Hepatocyte (in vitro differentiated cells): ENCODE results near the gene DYSF. TPM values are rescaled to one million over a fixed set of nuclear protein-coding genes. Genes with fewer than 3 reads are reported as not detected.

Source experiments
- DNase-seq: peaks from one replicate; pipeline ENCODE4 v3.0.0-alpha.2; 2016; ENCODE audit warnings: low spot score
- H2AFZ ChIP-seq: fragments of 200-600 bp; sonication (generic); 2 replicates; pipeline ENCODE4 v1.6.0; 2016; ENCODE audit warnings: antibody characterized with exemption, mild to moderate bottlenecking
- H3K27ac ChIP-seq: fragments of 200-600 bp; sonication (generic); 2 replicates; pipeline ENCODE4 v1.5.1; 2016; ENCODE audit warnings: mild to moderate bottlenecking
- H3K27me3 ChIP-seq: fragments of 200-600 bp; sonication (generic); 2 replicates; pipeline ENCODE4 v1.6.1; 2016
- H3K36me3 ChIP-seq: fragments of 200-600 bp; sonication (generic); replicated peaks from 2 replicates; pipeline ENCODE4 v1.5.1; 2016; ENCODE audit warnings: low read depth; ENCODE audit not compliant: insufficient read depth
- H3K4me1 ChIP-seq: fragments of 200-600 bp; sonication (generic); 2 replicates; pipeline ENCODE4 v1.5.1; 2016; ENCODE audit warnings: mild to moderate bottlenecking, moderate library complexity; ENCODE audit not compliant: insufficient read depth
- H3K4me2 ChIP-seq: fragments of 200-600 bp; sonication (generic); 2 replicates; pipeline ENCODE4 v1.6.0; 2016
- H3K4me3 ChIP-seq: fragments of 200-600 bp; sonication (generic); 2 replicates; pipeline ENCODE4 v1.5.1; 2016; ENCODE audit warnings: mild to moderate bottlenecking
- H3K79me2 ChIP-seq: fragments of 200-600 bp; sonication (generic); 2 replicates; pipeline ENCODE4 v1.6.0; 2017; ENCODE audit warnings: mild to moderate bottlenecking
- H3K9me2 ChIP-seq: fragments of 200-600 bp; sonication (generic); replicated peaks from 2 replicates; pipeline ENCODE4 v1.6.0; 2017; ENCODE audit warnings: mild to moderate bottlenecking; ENCODE audit not compliant: insufficient read depth
- H3K9me3 ChIP-seq: fragments of 200-600 bp; sonication (generic); 2 replicates; pipeline ENCODE4 v1.5.1; 2016; ENCODE audit warnings: low read depth, mild to moderate bottlenecking
- H4K20me1 ChIP-seq: fragments of 200-600 bp; sonication (generic); 2 replicates; pipeline ENCODE4 v1.6.0; 2016; ENCODE audit warnings: mild to moderate bottlenecking; ENCODE audit not compliant: insufficient read depth, poor library complexity, severe bottlenecking
- EZH2 ChIP-seq: fragments of 200-600 bp; sonication (generic); IDR thresholded peaks from 2 replicates; pipeline ENCODE4 v1.6.1; 2016; ENCODE audit warnings: antibody characterized with exemption, mild to moderate bottlenecking, borderline replicate concordance
- EZH2phosphoT487 ChIP-seq: fragments of 200-600 bp; sonication (generic); IDR thresholded peaks from one replicate; pipeline ENCODE4 v1.6.1; 2018; ENCODE audit warnings: antibody characterized with exemption, mild to moderate bottlenecking, low read depth, moderate library complexity; ENCODE audit not compliant: unreplicated experiment, severe bottlenecking
- WGBS: methylation state at CpG from one replicate; pipeline ENCODE4 v1.1.6; 2016; ENCODE audit warnings: low lambda C conversion rate; ENCODE audit errors: missing lambda C conversion rate; 5-methylcytosine and 5-hydroxymethylcytosine counted together
- polyA plus RNA-seq: library from polyadenylated mRNA; unstranded; fragments of >200 nt; fragmentation: Nextera tagmentation; extraction: Ambion mirVana; gene quantifications from 2 replicates; pipeline ENCODE4 v1.2.1, GENCODE V29; 2016
- total RNA-seq: library from RNA; depleted of rRNA; stranded (reverse); fragments of >200 nt; gene quantifications from 2 replicates; pipeline ENCODE4 v1.2.3, GENCODE V29; 2014
- TF ChIP-seq, protein P1 (sequence below): fragments of 200-600 bp; sonication (generic); IDR thresholded peaks from 2 replicates; pipeline ENCODE4 v1.5.1; 2016; ENCODE audit warnings: antibody characterized with exemption, mild to moderate bottlenecking; ENCODE audit not compliant: poor library complexity

DYSF gene
- total and polyA plus RNA-seq, 2 experiments from 2014 or later, result 0.25 to 0.90 TPM

DNA sequence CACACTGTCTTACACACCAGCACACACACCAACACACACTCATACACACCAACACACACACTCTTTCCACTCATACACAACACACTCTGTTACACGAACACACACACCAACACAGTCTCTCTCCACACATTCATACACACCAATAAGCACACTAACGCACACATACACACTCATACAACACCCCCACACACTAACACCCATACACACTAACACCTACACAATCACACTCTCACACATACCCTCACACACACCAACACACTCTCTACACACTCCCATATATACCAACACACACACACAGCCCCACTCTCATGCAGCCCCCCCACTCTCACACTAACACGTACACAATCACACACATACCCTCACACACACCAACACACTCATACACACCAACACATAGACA is 123.8 kb downstream of the DYSF start:
- H3K27me3 ChIP-seq, result no peaks in the 10 kb centered on the region
- no peak overlapping the region for H3K4me3 ChIP-seq
- no peaks in the 10 kb centered on the region for H3K9me2 ChIP-seq
- no peak overlapping the region for H3K27ac ChIP-seq
- WGBS, result 97% methylated on average over 3 of the region's 3 CpGs
- TF ChIP-seq, protein P1, sequence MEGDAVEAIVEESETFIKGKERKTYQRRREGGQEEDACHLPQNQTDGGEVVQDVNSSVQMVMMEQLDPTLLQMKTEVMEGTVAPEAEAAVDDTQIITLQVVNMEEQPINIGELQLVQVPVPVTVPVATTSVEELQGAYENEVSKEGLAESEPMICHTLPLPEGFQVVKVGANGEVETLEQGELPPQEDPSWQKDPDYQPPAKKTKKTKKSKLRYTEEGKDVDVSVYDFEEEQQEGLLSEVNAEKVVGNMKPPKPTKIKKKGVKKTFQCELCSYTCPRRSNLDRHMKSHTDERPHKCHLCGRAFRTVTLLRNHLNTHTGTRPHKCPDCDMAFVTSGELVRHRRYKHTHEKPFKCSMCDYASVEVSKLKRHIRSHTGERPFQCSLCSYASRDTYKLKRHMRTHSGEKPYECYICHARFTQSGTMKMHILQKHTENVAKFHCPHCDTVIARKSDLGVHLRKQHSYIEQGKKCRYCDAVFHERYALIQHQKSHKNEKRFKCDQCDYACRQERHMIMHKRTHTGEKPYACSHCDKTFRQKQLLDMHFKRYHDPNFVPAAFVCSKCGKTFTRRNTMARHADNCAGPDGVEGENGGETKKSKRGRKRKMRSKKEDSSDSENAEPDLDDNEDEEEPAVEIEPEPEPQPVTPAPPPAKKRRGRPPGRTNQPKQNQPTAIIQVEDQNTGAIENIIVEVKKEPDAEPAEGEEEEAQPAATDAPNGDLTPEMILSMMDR, result no peak
- TF ChIP-seq EZH2, result no peak
- no peak for TF ChIP-seq EZH2phosphoT487
- no peaks in the 10 kb centered on the region for H3K9me3 ChIP-seq
- H4K20me1 ChIP-seq, result no peaks in the 10 kb centered on the region
- H3K36me3 ChIP-seq, result no peaks in the 10 kb centered on the region
- H3K79me2 ChIP-seq, result no peaks in the 10 kb centered on the region
- no peaks in the 10 kb centered on the region for H3K4me1 ChIP-seq
- no peak overlapping the region for H2AFZ ChIP-seq
- DNase-seq, result no peak
- H3K4me2 ChIP-seq, result no peak overlapping the region

DNA sequence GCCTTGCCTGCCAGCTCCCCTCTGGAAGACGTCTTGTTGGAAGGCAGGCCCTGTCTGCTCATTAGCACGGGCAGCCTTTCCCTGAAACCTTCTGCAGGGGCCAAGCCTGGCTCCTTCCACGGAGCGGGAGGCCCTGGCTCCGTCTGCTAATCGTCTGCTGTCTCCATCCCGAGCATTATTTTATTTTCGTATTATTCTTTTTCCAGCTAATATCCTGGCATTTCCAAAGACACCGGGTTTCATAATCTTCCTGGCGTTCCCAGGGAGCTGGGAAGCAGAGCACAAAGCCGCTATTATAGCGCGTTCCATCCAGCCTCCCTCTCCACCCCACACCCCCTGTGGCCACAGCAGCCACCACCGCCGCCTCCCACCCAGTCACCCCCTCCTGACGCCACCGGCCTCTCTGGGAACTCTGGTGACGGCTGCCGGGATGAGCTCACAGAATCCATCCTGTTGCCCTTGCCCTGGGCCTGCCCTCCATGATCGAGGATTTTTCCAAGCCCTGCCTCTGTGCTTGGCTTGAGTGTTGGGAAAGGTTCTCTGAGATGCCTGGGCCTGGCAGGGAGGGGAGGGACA is 125.5 kb downstream of the DYSF start:
- H3K9me3 ChIP-seq, result no peaks in the 10 kb centered on the region
- no peak overlapping the region for H2AFZ ChIP-seq
- H3K4me2 ChIP-seq, result no peak overlapping the region
- no peaks in the 10 kb centered on the region for H3K4me1 ChIP-seq
- no peaks in the 10 kb centered on the region for H3K36me3 ChIP-seq
- no peak overlapping the region for H3K27ac ChIP-seq
- H3K4me3 ChIP-seq, result no peak overlapping the region
- no peak for TF ChIP-seq EZH2
- TF ChIP-seq, protein P1, result no peak
- TF ChIP-seq EZH2phosphoT487, result no peak
- H3K9me2 ChIP-seq, result no peaks in the 10 kb centered on the region
- no peak for DNase-seq
- H4K20me1 ChIP-seq, result no peaks in the 10 kb centered on the region
- no peaks in the 10 kb centered on the region for H3K79me2 ChIP-seq
- H3K27me3 ChIP-seq, result no peaks in the 10 kb centered on the region
- WGBS, result 86% methylated on average over 20 of the region's 20 CpGs

DNA sequence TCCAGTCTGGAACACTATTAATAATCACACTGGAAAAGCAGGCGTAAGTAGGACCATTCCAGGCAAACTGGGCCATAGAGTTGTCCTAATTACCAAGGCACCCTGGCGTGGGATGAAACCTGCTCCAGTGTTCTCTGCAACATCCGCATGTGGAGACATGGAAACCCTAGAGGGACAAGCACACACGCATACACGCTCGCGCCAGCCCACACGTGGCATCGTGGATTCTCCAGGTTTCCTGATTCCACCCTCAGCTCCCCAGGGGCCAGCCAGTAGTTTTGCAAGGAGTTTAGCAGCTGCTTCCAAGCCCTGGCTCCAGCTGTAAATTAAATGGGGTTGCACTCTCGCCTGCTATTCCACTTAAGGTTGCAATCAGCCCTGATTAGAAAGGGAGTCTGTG is 127.7 kb downstream of the DYSF start:
- H2AFZ ChIP-seq, result no peak overlapping the region
- TF ChIP-seq EZH2 (no peak), EZH2phosphoT487 (no peak)
- TF ChIP-seq, protein P1, result no peak
- 89% methylated on average over 10 of the region's 10 CpGs for WGBS

More for the DNA sequence above, 127.7 kb downstream of the DYSF start:
- Histone ChIP-seq H3K4me1 (no peaks in the 10 kb centered on the region), H4K20me1 (no peaks in the 10 kb centered on the region), H3K4me2 (no peak overlapping the region), H3K27me3 (no peaks in the 10 kb centered on the region), H3K4me3 (no peak overlapping the region), H3K9me2 (no peaks in the 10 kb centered on the region), H3K79me2 (no peaks in the 10 kb centered on the region), H3K27ac (no peak overlapping the region), H3K36me3 (no peaks in the 10 kb centered on the region), H3K9me3 (no peaks in the 10 kb centered on the region)
- DNase-seq, result no peak
